ENCODE results near the gene BAZ2B.

GRCh38 chr2:159506202-159506601, 110.1 kb downstream of the BAZ2B start:
- TF ChIP-seq POLR2AphosphoS5 (IDR thresholded peaks at IDR 0.05; ENCODE audit: low read depth, low read length) (no peak), TAF1 (IDR thresholded peaks at IDR 0.05; ENCODE audit: low read depth, low read length) (no peak), POLR2A (IDR thresholded peaks at IDR 0.05; ENCODE audit: low read depth, low read length) (no peak)
